ENCODE results near the gene INVS.

- TF ChIP-seq CTCF (IDR thresholded peaks at IDR 0.05; ENCODE audit: borderline replicate concordance, extremely low read depth, low read length, poor library complexity, severe bottlenecking) (no peak), EZH2 (IDR thresholded peaks at IDR 0.05; ENCODE audit: borderline replicate concordance, low read depth, low read length, severe bottlenecking) (no peak)
Measured at GRCh38 chr9:100190339-100190738, 91.3 kb downstream of the INVS start.
